Heart right ventricle (tissue), 16 donors: Measurements from ENCODE around the gene RUSF1. TPM values are rescaled to one million over a fixed set of nuclear protein-coding genes. Genes with fewer than 3 reads are reported as not detected.
"Not testable (repeated sequence)": the region's sequence is repeated elsewhere in the genome, so short reads cannot be mapped to it uniquely, and the experiment has no call there.

Experiments
- ATAC-seq, 8 donors: fragments of 200-7000 bp; cut with Tn5 transposase; one replicate each; pipeline ENCODE4 v1.9.1; 2020; ENCODE audit warnings: mild to moderate bottlenecking in 8 of 8, moderate library complexity in 8 of 8, moderate number of reproducible peaks in 1 of 8
- DNase-seq, 2 donors: peaks; one replicate each; pipeline ENCODE4 v3.0.0-alpha.2; 2020
- H3K27ac ChIP-seq, 10 donors: fragments of 200-600 bp; sonication (generic) in 2 of 10; one replicate each; pipeline versions ENCODE4 v1.5.0 to v1.8.0; 2020 to 2022; ENCODE audit warnings: mild to moderate bottlenecking in 3 of 10
- H3K27me3 ChIP-seq, 7 donors: fragments of 200-600 bp; one replicate each; pipeline ENCODE4 v1.8.0; 2021 to 2022; ENCODE audit warnings: mild to moderate bottlenecking in 2 of 7
- H3K36me3 ChIP-seq, 9 donors: fragments of 200-600 bp; sonication (generic) in 1 of 9; one replicate each; pipeline versions ENCODE4 v1.5.0 to v1.8.0; 2020 to 2022; ENCODE audit warnings: mild to moderate bottlenecking in 2 of 9
- H3K4me1 ChIP-seq, 9 donors: fragments of 200-600 bp; sonication (generic) in 1 of 9; one replicate each; pipeline versions ENCODE4 v1.5.0 to v1.8.0; 2020 to 2022; ENCODE audit warnings: mild to moderate bottlenecking in 4 of 9
- H3K4me3 ChIP-seq, 10 donors: fragments of 200-600 bp; sonication (generic) in 2 of 10; one replicate each; pipeline versions ENCODE4 v1.5.0 to v1.8.0; 2020 to 2022; ENCODE audit warnings: mild to moderate bottlenecking in 7 of 10, moderate library complexity in 2 of 10
- H3K9me3 ChIP-seq, 11 donors: fragments of 200-600 bp in 10 of 11; sonication (generic) in 2 of 11; one replicate each; pipeline versions ENCODE4 v1.5.0 to v1.8.0; 2013 to 2022; ENCODE audit warnings: mild to moderate bottlenecking in 2 of 11, control low read depth in 1 of 11, moderate library complexity in 1 of 11
- WGBS, 2 donors: extraction: QIAGEN DNeasy Blood & Tissue Kit; methylation state at CpG; one replicate each; pipeline ENCODE4 v1.1.7; 2013; ENCODE audit warnings: inconsistent platforms in 1 of 2; 5-methylcytosine and 5-hydroxymethylcytosine counted together
- intact Hi-C, 10 donors: fragments of 100-400 bp; cut with DNase I; formaldehyde crosslinking; loops; one replicate each; pipeline versions ENCODE4 v1.11.1 to v1.14.2; 2022
- polyA plus RNA-seq, 2 donors: library from polyadenylated mRNA; stranded (reverse); fragments of 200-250 nt; gene quantifications; one replicate each; pipeline ENCODE4 v1.2.3, GENCODE V29; 2013
- total RNA-seq, 10 donors: library from RNA; stranded (reverse); fragmentation: NEBNext Ultra II Directional in 3 of 10; extraction: Animal tissue kit (Norgen Biotek cat#: 25700) in 3 of 10; gene quantifications; one replicate each; pipeline versions ENCODE4 v1.2.1 to v1.2.4, GENCODE V29; 2021 to 2023
- TF ChIP-seq, protein P1 (sequence below), 9 donors: fragments of 200-600 bp; sonication (generic) in 2 of 9; IDR thresholded peaks; one replicate each; pipeline versions ENCODE4 v1.5.0 to v1.8.0; 2021 to 2022; ENCODE audit warnings: antibody characterized with exemption in 9 of 9, mild to moderate bottlenecking in 5 of 9, moderate library complexity in 1 of 9
- donor health status: Arrhythmogenic right ventricular cardiomyopathy.
- donor health status: ischemic (EF 13 %, LVEDD 7.1; RV severe dilation, severe dysfunction).
- donor health status: healthy with polysubstance abuse.
- donor health status: DM: no; HTN: yes; CAD: no.
- donor health status: DM: no; HTN: no; CAD: no.
- donor health status: ischemic (EF 25% LVEDD 6.9; RV normal size, moderate dysfunction).
- donor health status: ischemic (EF 25% LVEDD 5.7; RV mildly dilated, moderate dysfunction).
- donor health status: healthy.
- donor health status: DM: yes; HTN: yes; CAD: no.
- donor health status: Ischemic cardiomyopathy.
- donor health status: ischemic (EF 35%, LVEDD 5.7; RV mildly dilated, moderate dysfunction).
- donor health status: nonischemic (EF 11% LVEDD 7.7; RV severe dilation, severe dysfunction).
- donor health status: DM: yes; HTN: yes; CAD: no.
- donor health status: PGD.
- donor health status: ischemic (EF 29% LVEDD 5.4; RV normal size, mild dysfunction).
- donor health status: nonischemic (EF 23%, LVEDD 6.1; RV moderate dilation, normal function).

The RUSF1 gene
- total and polyA plus RNA-seq, 12 donors, result 21.9 to 44.4 (median 25.0) TPM

DNA sequence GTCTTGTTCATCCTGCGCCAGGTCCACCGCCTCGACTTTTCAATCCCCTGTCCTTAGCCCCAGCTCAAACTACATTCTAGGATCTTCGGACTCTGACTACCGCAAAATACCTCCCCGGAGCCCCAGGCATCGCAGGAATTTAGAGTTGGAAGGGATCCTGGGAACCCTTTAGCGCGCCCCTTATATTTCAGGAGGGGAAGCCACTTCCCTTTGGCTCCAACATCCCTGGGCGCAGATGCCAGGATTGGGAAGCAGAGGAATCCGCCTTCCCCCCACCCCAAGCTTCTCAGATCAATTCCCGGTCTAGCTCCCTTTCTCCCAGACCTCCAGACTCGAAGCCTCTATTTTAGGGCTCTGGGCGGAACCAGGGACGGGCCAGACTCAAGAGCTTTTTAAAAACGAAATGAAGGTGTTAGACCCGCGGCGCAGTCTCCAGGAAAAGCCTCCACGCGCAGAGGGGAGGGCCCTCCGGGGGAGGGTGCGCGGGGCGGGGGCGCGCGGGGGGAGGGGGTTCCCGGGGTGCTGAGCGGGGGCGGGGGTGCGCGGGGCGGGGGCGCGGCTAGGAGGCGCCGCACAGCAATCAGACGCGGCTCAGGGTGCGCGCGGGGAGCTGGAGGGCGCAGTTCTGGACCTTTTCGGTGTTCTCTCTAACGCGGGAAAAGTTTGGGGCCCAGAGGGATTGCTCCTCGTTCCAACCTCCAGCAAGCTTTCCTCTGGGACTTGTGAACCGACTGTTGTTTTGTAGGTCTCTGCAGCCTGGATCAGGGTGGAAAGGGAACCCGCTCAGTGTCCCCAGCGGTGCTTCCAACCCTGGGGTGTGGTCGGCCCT lies 21.1 kb upstream of the RUSF1 start:
- TF ChIP-seq, protein P1, sequence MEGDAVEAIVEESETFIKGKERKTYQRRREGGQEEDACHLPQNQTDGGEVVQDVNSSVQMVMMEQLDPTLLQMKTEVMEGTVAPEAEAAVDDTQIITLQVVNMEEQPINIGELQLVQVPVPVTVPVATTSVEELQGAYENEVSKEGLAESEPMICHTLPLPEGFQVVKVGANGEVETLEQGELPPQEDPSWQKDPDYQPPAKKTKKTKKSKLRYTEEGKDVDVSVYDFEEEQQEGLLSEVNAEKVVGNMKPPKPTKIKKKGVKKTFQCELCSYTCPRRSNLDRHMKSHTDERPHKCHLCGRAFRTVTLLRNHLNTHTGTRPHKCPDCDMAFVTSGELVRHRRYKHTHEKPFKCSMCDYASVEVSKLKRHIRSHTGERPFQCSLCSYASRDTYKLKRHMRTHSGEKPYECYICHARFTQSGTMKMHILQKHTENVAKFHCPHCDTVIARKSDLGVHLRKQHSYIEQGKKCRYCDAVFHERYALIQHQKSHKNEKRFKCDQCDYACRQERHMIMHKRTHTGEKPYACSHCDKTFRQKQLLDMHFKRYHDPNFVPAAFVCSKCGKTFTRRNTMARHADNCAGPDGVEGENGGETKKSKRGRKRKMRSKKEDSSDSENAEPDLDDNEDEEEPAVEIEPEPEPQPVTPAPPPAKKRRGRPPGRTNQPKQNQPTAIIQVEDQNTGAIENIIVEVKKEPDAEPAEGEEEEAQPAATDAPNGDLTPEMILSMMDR (IDR thresholded peaks at IDR 0.05), result no peak
- 2% methylated on average over 46 to 52 of the region's 52 CpGs for WGBS, 2 donors
- no peaks in the 10 kb centered on the region for H3K9me3 ChIP-seq
- peaks cover 0 to 13% (median 6%) of the 10 kb centered on the region in 9 donors for H3K4me1 ChIP-seq
- intact Hi-C loops, result no loop called here
- H3K36me3 ChIP-seq, result no peaks in the 10 kb centered on the region
- peaks cover 0 to 71% (median 57%) of the 10 kb centered on the region in 7 donors for H3K27me3 ChIP-seq
- DNase-seq, result no peak
- peak overlapping the region; percentile 2 to 54 (median 38) for H3K4me3 ChIP-seq
- ATAC-seq, result peak in 2 of 8 donors; percentile 23 to 25
- no peak overlapping the region for H3K27ac ChIP-seq

DNA sequence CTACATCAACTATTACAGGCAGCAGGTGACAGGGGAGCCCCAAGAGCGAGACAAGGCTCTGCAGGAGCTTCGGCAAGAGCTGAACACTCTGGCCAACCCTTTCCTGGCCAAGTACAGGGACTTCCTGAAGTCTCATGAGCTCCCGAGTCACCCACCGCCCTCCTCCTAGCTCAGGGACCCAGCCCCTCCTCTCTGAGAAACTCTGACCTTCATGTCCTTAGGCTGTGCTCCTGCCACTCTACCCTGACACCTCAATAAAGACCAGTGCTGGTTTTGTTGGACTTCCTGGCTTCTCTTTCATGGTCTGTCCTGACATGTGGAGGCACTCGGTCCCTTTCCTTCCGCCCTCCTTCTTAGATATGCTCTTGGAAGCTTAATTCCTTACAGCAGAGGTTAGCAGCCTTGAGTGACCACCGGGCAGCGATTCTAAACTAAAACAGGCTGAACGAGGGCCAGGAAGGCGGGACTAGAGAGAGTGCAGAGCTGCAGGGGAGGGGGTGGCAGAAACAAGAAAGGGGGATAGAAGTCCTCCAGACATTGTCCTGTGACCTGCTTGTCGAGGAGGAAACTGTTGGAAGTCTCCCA lies 20.4 kb upstream of the RUSF1 start:
- 26 to 29% methylated on average over 11 of the region's 11 CpGs for WGBS, 2 donors
- TF ChIP-seq, protein P1 (IDR thresholded peaks at IDR 0.05), result no peak
- intact Hi-C loops, result no loop called here

DNA sequence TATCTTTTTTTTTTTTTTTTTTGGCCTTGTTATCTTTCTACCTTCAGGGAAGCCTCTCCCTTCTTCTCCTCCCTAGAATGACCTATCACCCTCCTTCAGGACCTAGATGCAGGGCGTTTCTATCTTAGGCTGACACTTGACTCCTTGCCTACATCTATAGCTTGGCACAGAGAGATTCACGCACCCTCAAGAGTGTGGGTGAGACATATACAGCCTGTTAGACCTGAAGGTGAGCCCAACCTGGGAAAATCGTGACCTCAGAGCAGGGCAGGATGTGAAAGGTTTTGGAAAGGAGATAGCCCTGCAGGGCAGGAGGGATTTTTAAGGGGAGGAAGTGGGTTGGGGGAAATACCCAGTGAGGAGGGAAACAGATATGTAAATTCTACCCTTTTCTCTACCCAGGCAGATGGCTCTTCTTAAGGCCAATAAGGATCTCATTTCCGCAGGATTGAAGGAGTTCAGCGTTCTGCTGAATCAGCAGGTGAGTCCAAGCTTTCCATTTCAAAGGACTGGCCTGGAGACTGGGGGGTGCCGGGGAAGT lies 19.6 kb upstream of the RUSF1 start, which contains the start of gene AHSP:
TSS of gene AHSP (plus strand) at position 167 of the 541 bp plus-strand sequence. CDS start at position 407, 240 bp downstream.
- Histone ChIP-seq H3K4me1 (peaks cover 0 to 13% (median 6%) of the 10 kb centered on the region in 9 donors), H3K27ac (no peak within 1 kb of the TSS), H3K36me3 (no peaks in the 10 kb centered on the region), H3K9me3 (no peaks in the 10 kb centered on the region), H3K4me3 (peak within 1 kb of the TSS in 6 of 10 donors; percentile 33 to 54 (median 44)), H3K27me3 (peaks cover 0 to 58% (median 42%) of the 10 kb centered on the region in 7 donors)
- TF ChIP-seq, protein P1 (IDR thresholded peaks at IDR 0.05), result no peak
- 60 to 69% methylated on average over 6 of the region's 6 CpGs for WGBS, 2 donors
- intact Hi-C loops, result no loop called here
- DNase-seq (no peak), ATAC-seq (no peak)

More for the DNA sequence above, 20.4 kb upstream of the RUSF1 start:
- ATAC-seq, result no peak
- no peaks in the 10 kb centered on the region for H3K9me3 ChIP-seq
- H3K36me3 ChIP-seq, result no peaks in the 10 kb centered on the region
- peak overlapping the region in 9 of 10 donors; percentile 2 to 54 (median 38) for H3K4me3 ChIP-seq
- DNase-seq, result no peak
- H3K4me1 ChIP-seq, result peaks cover 0 to 13% (median 6%) of the 10 kb centered on the region in 9 donors
- no peak overlapping the region for H3K27ac ChIP-seq
- peaks cover 0 to 65% (median 50%) of the 10 kb centered on the region in 7 donors for H3K27me3 ChIP-seq

DNA sequence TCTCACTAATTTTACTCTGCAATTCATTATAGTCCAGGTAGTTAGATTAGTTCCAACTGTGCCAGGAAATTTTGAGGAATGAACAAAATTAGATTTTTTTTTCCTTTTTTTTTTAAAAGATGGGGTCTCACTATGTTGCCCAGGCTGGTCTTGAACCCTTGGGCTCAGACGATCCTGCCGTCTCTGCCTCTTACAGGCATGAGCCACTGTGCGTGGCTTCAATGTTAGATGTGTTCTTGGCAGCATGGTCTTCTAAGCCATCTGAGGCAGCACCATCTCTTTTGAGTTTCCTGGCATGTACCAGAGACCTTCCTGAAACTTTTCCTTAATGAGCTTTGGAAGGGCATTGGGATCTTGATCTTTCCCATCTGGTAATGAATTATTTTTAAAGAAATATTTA lies 16.9 kb upstream of the RUSF1 start:
- H3K9me3 ChIP-seq, result no peaks in the 10 kb centered on the region
- no peak for DNase-seq
- ATAC-seq, result no peak
- H3K4me3 ChIP-seq, result no peak overlapping the region
- no peaks in the 10 kb centered on the region for H3K36me3 ChIP-seq
- peaks cover 0 to 13% (median 6%) of the 10 kb centered on the region in 9 donors for H3K4me1 ChIP-seq
- whole genome bisulfite sequencing, 2 donors, result 89 to 91% methylated on average over 3 of the region's 3 CpGs
- no peak overlapping the region for H3K27ac ChIP-seq
- TF ChIP-seq, protein P1 (IDR thresholded peaks at IDR 0.05), result no peak
- intact Hi-C loops, result no loop called here
- peaks cover 0 to 39% (median 24%) of the 10 kb centered on the region in 7 donors for H3K27me3 ChIP-seq

DNA sequence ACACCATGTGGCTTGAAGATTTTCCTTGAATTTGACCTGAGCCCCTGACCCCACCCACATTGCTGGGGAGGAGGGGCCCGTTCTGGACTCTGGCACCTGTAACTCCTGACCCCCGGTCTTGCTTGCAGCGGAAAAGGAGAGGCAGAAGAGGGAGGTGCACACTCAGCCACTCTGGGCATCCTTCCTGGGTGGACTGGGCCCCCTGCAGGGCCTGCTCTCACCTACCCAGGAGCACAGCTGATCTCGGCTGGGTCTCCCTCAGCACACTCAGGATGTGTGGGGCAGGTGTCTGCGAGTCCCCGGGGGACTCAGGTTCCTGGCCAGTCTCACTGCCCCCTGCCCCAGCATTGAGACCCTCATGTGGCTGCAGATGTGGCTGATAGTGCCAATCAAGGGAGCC lies 15.6 kb upstream of the RUSF1 start:
- H3K4me1 ChIP-seq, ATAC-seq, H3K27ac ChIP-seq, H3K36me3 ChIP-seq, intact Hi-C loops, H3K9me3 ChIP-seq, H3K4me3 ChIP-seq, DNase-seq: not testable (repeated sequence)
- H3K27me3 ChIP-seq, result peaks cover 0 to 27% (median 14%) of the 10 kb centered on the region in 7 donors
- WGBS, 2 donors, result 65 to 73% methylated on average over 3 to 4 of the region's 6 CpGs
